K562 (cell line): ENCODE data around the gene LCN12. TPM values are rescaled to one million over a fixed set of nuclear protein-coding genes. Genes with fewer than 3 reads are reported as not detected.
A peak's percentile ranks its signal among the peaks of the same experiment; 100 is the strongest.

ENCODE experiments used
- ATAC-seq: fragments of 200-7000 bp; cut with Tn5 transposase; 3 replicates; pipeline ENCODE4 v1.9.1; 2020; ENCODE audit warnings: moderate library complexity
- BruUV-seq: library from RNA; stranded (reverse); fragments of 400-500 nt; replicated peaks from 2 replicates; lab custom pipeline; 2021; lab: Mats Ljungman, UMichigan
- CTCF ChIA-PET: fragments of 300-600 bp; formaldehyde crosslinking; extraction: SDS; loops from one replicate; lab custom pipeline; 2021; ENCODE audit warnings: low intra/inter-chr PET ratio; lab: Yijun Ruan, JAX
- POLR2A ChIA-PET: fragments of 300-600, 350-650 bp; sonication (Branson Sonifier 250); formaldehyde crosslinking; extraction: SDS; loops from one replicate; lab custom pipeline; 2021; ENCODE audit warnings: antibody characterized with exemption, inconsistent platforms; lab: Yijun Ruan, JAX
- DNase-seq, 4 experiments: peaks; one replicate each; pipeline versions ENCODE4 v3.0.0 to v3.0.0-alpha.2; 2011 to 2018; ENCODE audit warnings: low spot score in 3 of 4, mixed read lengths in 3 of 4; ENCODE audit errors: extremely low read depth in 1 of 4
- FAIRE-seq: peaks from 2 replicates; lab custom pipeline; 2011; peaks lifted over from hg19 to GRCh38; lab: Jason Lieb, UNC
- H2AFZ ChIP-seq: 2 replicates; pipeline ENCODE4 v1.6.0; 2011; ENCODE audit warnings: low read depth, low read length, control low read depth, inconsistent platforms
- H3K27ac ChIP-seq: fragments of 200-600 bp; 3 replicates; pipeline ENCODE4 v1.8.0; 2011; ENCODE audit warnings: low read depth, mild to moderate bottlenecking, control low read depth, inconsistent platforms, low read length, moderate library complexity, mixed read lengths; ENCODE audit errors: extremely low read depth
- H3K27me3 ChIP-seq, 2 experiments: fragments of 300-600 bp in 1 of 2; 2 replicates in 1 of 2; 3 replicates in 1 of 2; pipeline versions ENCODE4 v1.6.0 to v1.8.0; 2011; ENCODE audit warnings: inconsistent platforms in 2 of 2, low read length in 2 of 2, mild to moderate bottlenecking in 1 of 2, mixed read lengths in 1 of 2, moderate library complexity in 1 of 2; ENCODE audit not compliant: control insufficient read depth in 2 of 2, insufficient read depth in 2 of 2
- H3K36me3 ChIP-seq: fragments of 300-600 bp; 3 replicates; pipeline ENCODE4 v1.8.0; 2011; ENCODE audit warnings: mild to moderate bottlenecking, low read length, inconsistent platforms; ENCODE audit not compliant: control insufficient read depth, insufficient read depth
- H3K4me1 ChIP-seq, 2 experiments: fragments of 200-600 bp in 1 of 2; replicated peaks in 1 of 2; 2 replicates in 1 of 2; 3 replicates in 1 of 2; pipeline versions ENCODE4 v1.5.1 to v1.8.0; 2011; ENCODE audit warnings: inconsistent platforms in 2 of 2, low read length in 2 of 2, mild to moderate bottlenecking in 1 of 2, mixed read lengths in 1 of 2, moderate library complexity in 1 of 2; ENCODE audit not compliant: control insufficient read depth in 2 of 2, insufficient read depth in 2 of 2
- H3K4me2 ChIP-seq: 2 replicates; pipeline ENCODE4 v1.6.1; 2011; ENCODE audit warnings: low read length, control low read depth, inconsistent platforms, mixed read lengths; ENCODE audit not compliant: insufficient read depth
- H3K4me3 ChIP-seq: fragments of 200-600 bp; sonication (generic), shearing (Covaris generic); 2 replicates; pipeline ENCODE4 v1.5.1; 2016; ENCODE audit warnings: control low read depth, inconsistent platforms
- H3K79me2 ChIP-seq: fragments of 200-600 bp; 3 replicates; pipeline ENCODE4 v1.8.0; 2011; ENCODE audit warnings: low read length, inconsistent platforms; ENCODE audit not compliant: control insufficient read depth, insufficient read depth
- H3K9ac ChIP-seq, 2 experiments: 2 replicates each; pipeline versions ENCODE4 v1.6.0 to v1.6.1; 2011; ENCODE audit warnings: low read depth in 2 of 2, low read length in 2 of 2, control low read depth in 1 of 2, inconsistent platforms in 1 of 2, mild to moderate bottlenecking in 1 of 2, mixed read lengths in 1 of 2; ENCODE audit not compliant: insufficient read depth in 1 of 2
- H3K9me1 ChIP-seq: one replicate; pipeline ENCODE4 v1.6.0; 2011; ENCODE audit warnings: inconsistent platforms, mild to moderate bottlenecking, low read length, moderate library complexity; ENCODE audit not compliant: control insufficient read depth, insufficient read depth
- H3K9me3 ChIP-seq: replicated peaks from 2 replicates; pipeline ENCODE4 v1.5.1; 2011; ENCODE audit warnings: low read depth, low read length, inconsistent platforms; ENCODE audit not compliant: control insufficient read depth, insufficient read depth
- H4K20me1 ChIP-seq: replicated peaks from 2 replicates; pipeline ENCODE4 v1.6.1; 2011; ENCODE audit warnings: low read length, inconsistent platforms, mixed read lengths; ENCODE audit not compliant: control insufficient read depth, insufficient read depth
- CBX8 ChIP-seq: fragments of 200-600 bp; sonication (generic); IDR thresholded peaks from 2 replicates; pipeline ENCODE4 v1.6.1; 2012; ENCODE audit warnings: borderline replicate concordance, mixed run types, low read depth, mild to moderate bottlenecking, moderate library complexity, mixed read lengths, low read length, control low read depth, inconsistent platforms; ENCODE audit not compliant: poor library complexity, severe bottlenecking; ENCODE audit errors: extremely low read depth
- CHD2 ChIP-seq: IDR thresholded peaks from 2 replicates; pipeline ENCODE4 v1.6.1; 2011; ENCODE audit warnings: low read depth, low read length
- HNRNPH1 ChIP-seq: fragments of 200-400 bp; formaldehyde crosslinking; optimal IDR thresholded peaks from 2 replicates; pipeline ENCODE3; 2017; ENCODE audit warnings: low read depth, mild to moderate bottlenecking, low read length, moderate library complexity
- TBL1XR1 ChIP-seq, 2 experiments: IDR thresholded peaks; 2 replicates each; pipeline ENCODE4 v1.6.1; 2012; ENCODE audit warnings: improper control_type of control experiment in 2 of 2, low read length in 2 of 2, mild to moderate bottlenecking in 1 of 2
- TBP ChIP-seq: optimal IDR thresholded peaks from 2 replicates; pipeline ENCODE3; 2011; ENCODE audit warnings: low read depth, low read length, improper control_type of control experiment
- TEAD2 ChIP-seq: fragments of 450-650 bp; IDR thresholded peaks from 2 replicates; pipeline ENCODE4 v1.6.1; 2016; ENCODE audit warnings: missing genetic modification characterization, control low read depth, missing compliant biosample characterization
- TRIM24 ChIP-seq, 2 experiments: fragments of 450-650 bp; IDR thresholded peaks; 2 replicates each; pipeline ENCODE4 v1.6.1; 2016
- YY1 ChIP-seq, 3 experiments: IDR thresholded peaks; 2 replicates each; pipeline ENCODE4 v1.6.1; 2011; ENCODE audit warnings: low read length in 2 of 3, mild to moderate bottlenecking in 2 of 3, moderate library complexity in 2 of 3, borderline replicate concordance in 1 of 3, control low read depth in 1 of 3, low read depth in 1 of 3; ENCODE audit not compliant: insufficient read depth in 3 of 3, insufficient replicate concordance in 2 of 3, control insufficient read depth in 1 of 3, insufficient read length in 1 of 3; ENCODE audit errors: extremely low read depth in 1 of 3
- ZFX ChIP-seq: sonication (generic); formaldehyde crosslinking; IDR thresholded peaks from 2 replicates; pipeline ENCODE4 v1.8.0; 2022; ENCODE audit warnings: mild to moderate bottlenecking, missing genetic modification reagents, moderate library complexity
- ZNF311 ChIP-seq: fragments of 250-450 bp; sonication (Bioruptor Pico); IDR thresholded peaks from 2 replicates; pipeline ENCODE4 v1.4.0; 2020; ENCODE audit warnings: mild to moderate bottlenecking, moderate library complexity
- WGBS: fragments of 100-300 bp; shearing (Covaris generic); methylation state at CpG from one replicate; pipeline ENCODE4 v1.1.6; 2016; ENCODE audit warnings: low coverage, mixed read lengths; ENCODE audit not compliant: insufficient coverage; ENCODE audit errors: missing lambda C conversion rate; 5-methylcytosine and 5-hydroxymethylcytosine counted together
- in situ Hi-C: fragments of 300-500 bp; cut with MboI; formaldehyde crosslinking; loops from 4 replicates; pipeline ENCODE4 v1.15.0; 2018; ENCODE audit warnings: inconsistent platforms, mixed read lengths
- intact Hi-C: fragments of 100-400 bp; cut with micrococcal nuclease; formaldehyde crosslinking; loops from 2 replicates; pipeline ENCODE4 v1.14.2; 2022
- polyA plus RNA-seq, 8 experiments: library from polyadenylated mRNA; depleted of rRNA in 4 of 8; stranded (reverse) in 5 of 8; unstranded in 3 of 8; fragments of >200 nt; fragmentation: Nextera tagmentation in 2 of 8; fragmentation: Illumina TruSeq in 1 of 8; extraction: Ambion mirVana in 2 of 8; extraction: Trizol in 1 of 8; gene quantifications; 2 replicates each; pipeline versions ENCODE4 v1.2.1 to v1.2.3, GENCODE V29; 2011 to 2014; ENCODE audit warnings: inconsistent platforms in 1 of 8, missing spikeins in 1 of 8
- total RNA-seq, 7 experiments: library from RNA; depleted of rRNA in 6 of 7; stranded (reverse); fragments of >200 nt in 6 of 7; fragmentation: Illumina TruSeq in 2 of 7; extraction: Trizol in 2 of 7; gene quantifications; 2 replicates each; pipeline versions ENCODE4 v1.2.1 to v1.2.3, GENCODE V29; 2011 to 2021; ENCODE audit warnings: low replicate concordance in 1 of 7
- TF ChIP-seq, protein P1 (sequence below): fragments of 450-650 bp; conservative IDR thresholded peaks from 2 replicates; pipeline ENCODE4 v1.6.1; 2016; ENCODE audit warnings: missing genetic modification characterization, low read depth, mild to moderate bottlenecking, missing compliant biosample characterization, moderate library complexity
- TF ChIP-seq, protein P2 (sequence below): fragments of 250-450 bp; sonication (Bioruptor Pico); IDR thresholded peaks from 2 replicates; pipeline ENCODE4 v1.9.0; 2021; ENCODE audit warnings: mild to moderate bottlenecking, inconsistent platforms

The LCN12 gene
- total and polyA plus RNA-seq, 9 of the 15 experiments (the other 6 are each of a cell fraction or from before 2014, with no cell fraction given) = 0.05 TPM; not detected in 8

DNA sequence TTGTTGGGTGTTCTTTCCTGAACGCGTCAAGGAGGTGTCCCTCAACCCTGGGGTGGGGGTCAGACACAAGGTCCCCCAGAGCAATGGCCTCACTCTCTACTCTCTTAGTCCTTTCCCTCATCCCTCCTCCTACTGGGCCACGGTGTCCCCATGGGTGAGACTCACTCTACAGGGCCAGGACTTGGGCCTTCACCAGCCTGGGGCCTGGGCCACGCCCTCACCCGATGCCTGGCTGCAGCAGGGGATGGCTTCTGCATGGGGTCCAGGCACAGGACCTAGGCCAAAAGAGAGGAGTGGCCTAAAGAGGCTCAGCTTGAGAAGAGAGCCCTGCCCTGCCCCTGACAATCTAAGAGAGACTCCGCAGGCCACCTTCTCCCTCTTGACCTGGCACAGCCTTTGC, 5.8 kb downstream of the LCN12 start:
- WGBS = 13% methylated on average over 5 of the region's 6 CpGs
- H3K36me3 ChIP-seq = no peaks in the 10 kb centered on the region
- no peak for ATAC-seq
- H3K4me3 ChIP-seq = no peak overlapping the region
- H4K20me1 ChIP-seq = 0 out of 2 replicates have a peak, but pooled peaks cover 4% of the 10 kb centered on the region
- H3K9me3 ChIP-seq = no peaks in the 10 kb centered on the region
- POLR2A ChIA-PET = interaction anchor here (0.7 kb wide), 1 partner anchor 101 kb away, joined by 6 read pairs; no protein-coding TSS in a partner anchor
- no peak for DNase-seq
- intact Hi-C loops = no loop called here
- H3K9me1 ChIP-seq = no peaks in the 10 kb centered on the region
- H3K27ac ChIP-seq = no peak overlapping the region
- no peak overlapping the region for H2AFZ ChIP-seq
- FAIRE-seq = no peak
- in situ Hi-C loops = no loop called here
- peaks cover 2 to 7% of the 10 kb centered on the region in 2 experiments; a peak in 3 of 5 replicates for H3K27me3 ChIP-seq
- H3K4me2 ChIP-seq = no peak overlapping the region
- TF ChIP-seq CBX8 = no peak
- no peak for TF ChIP-seq YY1 (IDR thresholded peaks at IDR 0.05; ENCODE audit: borderline replicate concordance in 1 of 3, control insufficient read depth in 1 of 3, extremely low read depth in 1 of 3, insufficient read depth in 3 of 3, insufficient read length in 1 of 3, insufficient replicate concordance in 2 of 3, low read depth in 1 of 3, low read length in 2 of 3)
- TF ChIP-seq HNRNPH1 = no peak
- TF ChIP-seq, protein P1, sequence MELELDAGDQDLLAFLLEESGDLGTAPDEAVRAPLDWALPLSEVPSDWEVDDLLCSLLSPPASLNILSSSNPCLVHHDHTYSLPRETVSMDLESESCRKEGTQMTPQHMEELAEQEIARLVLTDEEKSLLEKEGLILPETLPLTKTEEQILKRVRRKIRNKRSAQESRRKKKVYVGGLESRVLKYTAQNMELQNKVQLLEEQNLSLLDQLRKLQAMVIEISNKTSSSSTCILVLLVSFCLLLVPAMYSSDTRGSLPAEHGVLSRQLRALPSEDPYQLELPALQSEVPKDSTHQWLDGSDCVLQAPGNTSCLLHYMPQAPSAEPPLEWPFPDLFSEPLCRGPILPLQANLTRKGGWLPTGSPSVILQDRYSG (tag) = no peak
- TF ChIP-seq TEAD2 (tag) = no peak
- TF ChIP-seq ZNF311 (CRISPR knock-in tag) = no peak
- TF ChIP-seq ZFX (CRISPR knock-in tag) = no peak
- TF ChIP-seq TBL1XR1 (IDR thresholded peaks at IDR 0.05; ENCODE audit: low read length in 2 of 2) = no peak
- TF ChIP-seq CHD2 = no peak
- no peak for TF ChIP-seq TBP
- TF ChIP-seq TRIM24 (IDR thresholded peaks at IDR 0.05) = no peak
- TF ChIP-seq, protein P2, sequence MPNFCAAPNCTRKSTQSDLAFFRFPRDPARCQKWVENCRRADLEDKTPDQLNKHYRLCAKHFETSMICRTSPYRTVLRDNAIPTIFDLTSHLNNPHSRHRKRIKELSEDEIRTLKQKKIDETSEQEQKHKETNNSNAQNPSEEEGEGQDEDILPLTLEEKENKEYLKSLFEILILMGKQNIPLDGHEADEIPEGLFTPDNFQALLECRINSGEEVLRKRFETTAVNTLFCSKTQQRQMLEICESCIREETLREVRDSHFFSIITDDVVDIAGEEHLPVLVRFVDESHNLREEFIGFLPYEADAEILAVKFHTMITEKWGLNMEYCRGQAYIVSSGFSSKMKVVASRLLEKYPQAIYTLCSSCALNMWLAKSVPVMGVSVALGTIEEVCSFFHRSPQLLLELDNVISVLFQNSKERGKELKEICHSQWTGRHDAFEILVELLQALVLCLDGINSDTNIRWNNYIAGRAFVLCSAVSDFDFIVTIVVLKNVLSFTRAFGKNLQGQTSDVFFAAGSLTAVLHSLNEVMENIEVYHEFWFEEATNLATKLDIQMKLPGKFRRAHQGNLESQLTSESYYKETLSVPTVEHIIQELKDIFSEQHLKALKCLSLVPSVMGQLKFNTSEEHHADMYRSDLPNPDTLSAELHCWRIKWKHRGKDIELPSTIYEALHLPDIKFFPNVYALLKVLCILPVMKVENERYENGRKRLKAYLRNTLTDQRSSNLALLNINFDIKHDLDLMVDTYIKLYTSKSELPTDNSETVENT = no peak
- H3K9ac ChIP-seq = peak overlapping the region in 1 of 2 experiments; percentile 76; a peak in 1 of 4 replicates
- CTCF ChIA-PET = no interaction called here
- H3K79me2 ChIP-seq = no peaks in the 10 kb centered on the region
- H3K4me1 ChIP-seq = peaks cover 5 to 71% of the 10 kb centered on the region in 2 experiments; a peak in 3 of 5 replicates
- no TSS peak for BruUV-seq
